Nephron (organoid): ENCODE results near the gene MBOAT7.

ENCODE experiments used
- H3K27ac Mint-ChIP-seq, 3 experiments: 2 replicates each; pipeline ENCODE4 v1.8.0; 2020; ENCODE audit warnings: mixed read lengths in 3 of 3, mild to moderate bottlenecking in 2 of 3, moderate library complexity in 1 of 3
- H3K27me3 Mint-ChIP-seq: 2 replicates; pipeline ENCODE4 v1.8.0; 2021; ENCODE audit warnings: low read depth, mild to moderate bottlenecking, moderate library complexity, mixed read lengths
- H3K36me3 Mint-ChIP-seq: 2 replicates; pipeline ENCODE4 v1.8.0; 2020; ENCODE audit warnings: low read depth, mixed read lengths
- H3K4me1 Mint-ChIP-seq: 2 replicates; pipeline ENCODE4 v1.8.0; 2020; ENCODE audit warnings: mixed read lengths
- H3K4me3 Mint-ChIP-seq, 3 experiments: 2 replicates each; pipeline ENCODE4 v1.8.0; 2020; ENCODE audit warnings: mild to moderate bottlenecking in 3 of 3, mixed read lengths in 3 of 3, moderate library complexity in 2 of 3
- H3K9me3 Mint-ChIP-seq: 2 replicates; pipeline ENCODE4 v1.8.0; 2020; ENCODE audit warnings: mixed read lengths
- CTCF ChIP-seq, 3 experiments: fragments of 200-600 bp; sonication (generic); IDR thresholded peaks; one replicate each; pipeline ENCODE4 v1.5.0; 2021; ENCODE audit warnings: antibody characterized with exemption in 3 of 3; ENCODE audit not compliant: unreplicated experiment in 3 of 3

Gene MBOAT7

GRCh38 chr19:54149021-54149812 lies 40.2 kb downstream of the MBOAT7 start:
- H3K27ac Mint-ChIP-seq: no peak overlapping the region
- TF ChIP-seq CTCF (IDR thresholded peaks at IDR 0.05; ENCODE audit: unreplicated experiment in 3 of 3): no peak
- H3K4me3 Mint-ChIP-seq: no peak overlapping the region
- peaks cover 64% of the 10 kb centered on the region for H3K36me3 Mint-ChIP-seq
- H3K9me3 Mint-ChIP-seq: no peaks in the 10 kb centered on the region
- no peaks in the 10 kb centered on the region for H3K27me3 Mint-ChIP-seq
- peaks cover 10% of the 10 kb centered on the region for H3K4me1 Mint-ChIP-seq

DNA sequence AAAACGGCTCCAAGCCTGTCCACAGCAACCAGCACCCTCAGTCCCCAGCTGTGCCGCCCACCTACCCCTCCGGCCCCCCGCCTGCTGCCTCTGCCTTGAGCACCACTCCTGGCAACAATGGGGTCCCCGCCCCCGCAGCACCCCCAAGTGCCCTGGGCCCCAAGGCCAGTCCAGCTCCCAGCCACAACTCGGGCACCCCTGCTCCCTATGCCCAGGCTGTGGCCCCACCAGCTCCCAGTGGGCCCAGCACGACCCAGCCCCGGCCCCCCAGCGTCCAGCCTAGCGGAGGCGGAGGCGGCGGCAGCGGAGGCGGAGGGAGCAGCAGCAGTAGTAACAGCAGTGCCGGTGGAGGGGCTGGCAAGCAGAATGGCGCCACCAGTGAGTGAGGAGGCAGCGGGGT lies 41.2 kb downstream of the MBOAT7 start:
- H3K27me3 Mint-ChIP-seq: no peaks in the 10 kb centered on the region
- no peaks in the 10 kb centered on the region for H3K9me3 Mint-ChIP-seq
- H3K4me3 Mint-ChIP-seq: no peak overlapping the region
- peaks cover 5% of the 10 kb centered on the region for H3K4me1 Mint-ChIP-seq
- TF ChIP-seq CTCF (IDR thresholded peaks at IDR 0.05; ENCODE audit: unreplicated experiment in 3 of 3): no peak
- peaks cover 66% of the 10 kb centered on the region for H3K36me3 Mint-ChIP-seq
- peak overlapping the region in 1 of 3 experiments; percentile 87 for H3K27ac Mint-ChIP-seq

GRCh38 chr19:54147676-54148075 lies 41.7 kb downstream of the MBOAT7 start:
- peaks cover 69% of the 10 kb centered on the region for H3K36me3 Mint-ChIP-seq
- peak overlapping the region in 2 of 3 experiments; percentile 40 to 51 for H3K4me3 Mint-ChIP-seq
- H3K27me3 Mint-ChIP-seq: no peaks in the 10 kb centered on the region
- TF ChIP-seq CTCF (IDR thresholded peaks at IDR 0.05; ENCODE audit: unreplicated experiment in 3 of 3): no peak
- no peaks in the 10 kb centered on the region for H3K9me3 Mint-ChIP-seq
- peak overlapping the region; percentile 80 to 89 (median 87) for H3K27ac Mint-ChIP-seq
- H3K4me1 Mint-ChIP-seq: peaks cover 4% of the 10 kb centered on the region

DNA sequence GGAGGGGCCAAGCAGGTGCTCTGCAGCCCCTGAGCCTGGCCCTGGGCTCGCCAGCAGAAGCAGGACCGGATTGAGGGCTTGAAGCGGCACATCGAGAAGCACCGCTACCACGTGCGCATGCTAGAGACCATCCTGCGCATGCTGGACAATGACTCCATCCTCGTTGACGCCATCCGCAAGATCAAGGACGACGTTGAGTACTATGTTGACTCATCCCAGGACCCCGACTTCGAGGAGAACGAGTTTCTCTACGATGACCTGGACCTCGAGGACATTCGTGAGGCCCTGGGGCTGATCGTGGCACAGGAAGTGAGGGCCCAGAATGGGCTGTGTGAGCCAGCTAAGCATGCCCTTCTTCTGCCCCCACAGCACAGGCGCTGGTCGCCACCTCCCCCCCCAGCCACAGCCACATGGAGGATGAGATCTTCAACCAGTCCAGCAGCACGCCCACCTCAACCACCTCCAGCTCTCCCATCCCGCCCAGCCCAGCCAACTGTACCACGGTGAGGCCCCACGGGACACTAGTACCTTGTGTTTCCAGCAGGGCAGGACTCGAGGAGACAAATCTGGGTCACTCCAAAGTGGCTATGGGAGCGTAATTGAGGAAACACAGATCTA lies 43.7 kb downstream of the MBOAT7 start:
- Mint-ChIP-seq H3K27me3 (no peaks in the 10 kb centered on the region), H3K4me1 (peaks cover 14% of the 10 kb centered on the region), H3K9me3 (no peaks in the 10 kb centered on the region), H3K36me3 (peaks cover 70% of the 10 kb centered on the region), H3K27ac (no peak overlapping the region), H3K4me3 (no peak overlapping the region)
- no peak for TF ChIP-seq CTCF (IDR thresholded peaks at IDR 0.05; ENCODE audit: unreplicated experiment in 3 of 3)

GRCh38 chr19:54142166-54142780 lies 47.1 kb downstream of the MBOAT7 start:
- H3K4me1 Mint-ChIP-seq: peaks cover 28% of the 10 kb centered on the region
- no peaks in the 10 kb centered on the region for H3K9me3 Mint-ChIP-seq
- peak overlapping the region; percentile 50 to 85 (median 80) for H3K4me3 Mint-ChIP-seq
- peaks cover 54% of the 10 kb centered on the region for H3K36me3 Mint-ChIP-seq
- peak overlapping the region; percentile 4 to 71 (median 42) for H3K27ac Mint-ChIP-seq
- TF ChIP-seq CTCF (IDR thresholded peaks at IDR 0.05; ENCODE audit: unreplicated experiment in 3 of 3): no peak
- H3K27me3 Mint-ChIP-seq: no peaks in the 10 kb centered on the region
